SK-N-SH (cell line): ENCODE measurements around the gene NIPAL3.
A peak's percentile ranks its signal among the peaks of the same experiment; 100 is the strongest.

Source experiments
- CHD2 ChIP-seq: fragments of 150-350 bp; IDR thresholded peaks from 2 replicates; pipeline ENCODE4 v1.6.1; 2018; ENCODE audit warnings: low read length; ENCODE audit not compliant: partially characterized antibody
- EZH2phosphoT487 ChIP-seq: fragments of 200-600 bp; sonication (generic); IDR thresholded peaks from 2 replicates; pipeline ENCODE4 v1.6.1; 2017; ENCODE audit warnings: low read depth, mixed run types, mild to moderate bottlenecking, antibody characterized with exemption, moderate library complexity, borderline replicate concordance
- FOXM1 ChIP-seq: IDR thresholded peaks from 2 replicates; pipeline ENCODE4 v1.4.0; 2012; ENCODE audit warnings: low read depth, mild to moderate bottlenecking
- POLR2AphosphoS5 ChIP-seq: IDR thresholded peaks from 2 replicates; pipeline ENCODE4 v1.6.1; 2012; ENCODE audit warnings: low read depth, low read length
- SIN3A ChIP-seq: IDR thresholded peaks from 2 replicates; pipeline ENCODE4 v1.6.1; 2012; ENCODE audit warnings: low read depth, mild to moderate bottlenecking, low read length, moderate library complexity, borderline replicate concordance
- TAF1 ChIP-seq: IDR thresholded peaks from 2 replicates; pipeline ENCODE4 v1.6.1; 2012; ENCODE audit warnings: low read depth, mild to moderate bottlenecking, low read length, moderate library complexity, borderline replicate concordance
- TEAD4 ChIP-seq: IDR thresholded peaks from 2 replicates; pipeline ENCODE4 v1.4.0; 2012; ENCODE audit warnings: mild to moderate bottlenecking, borderline replicate concordance; ENCODE audit not compliant: insufficient read depth
- ZBTB33 ChIP-seq: IDR thresholded peaks from 2 replicates; pipeline ENCODE4 v1.4.0; 2012; ENCODE audit warnings: low read depth, borderline replicate concordance
- TF ChIP-seq, protein P1 (sequence below): fragments of 200-600 bp; sonication (generic); IDR thresholded peaks from 2 replicates; pipeline ENCODE4 v1.6.1; 2017; ENCODE audit warnings: antibody characterized with exemption, mild to moderate bottlenecking, moderate library complexity

GRCh38 chr1:24415334-24415909 lies at the start of gene NIPAL3:
- TF ChIP-seq, protein P1, sequence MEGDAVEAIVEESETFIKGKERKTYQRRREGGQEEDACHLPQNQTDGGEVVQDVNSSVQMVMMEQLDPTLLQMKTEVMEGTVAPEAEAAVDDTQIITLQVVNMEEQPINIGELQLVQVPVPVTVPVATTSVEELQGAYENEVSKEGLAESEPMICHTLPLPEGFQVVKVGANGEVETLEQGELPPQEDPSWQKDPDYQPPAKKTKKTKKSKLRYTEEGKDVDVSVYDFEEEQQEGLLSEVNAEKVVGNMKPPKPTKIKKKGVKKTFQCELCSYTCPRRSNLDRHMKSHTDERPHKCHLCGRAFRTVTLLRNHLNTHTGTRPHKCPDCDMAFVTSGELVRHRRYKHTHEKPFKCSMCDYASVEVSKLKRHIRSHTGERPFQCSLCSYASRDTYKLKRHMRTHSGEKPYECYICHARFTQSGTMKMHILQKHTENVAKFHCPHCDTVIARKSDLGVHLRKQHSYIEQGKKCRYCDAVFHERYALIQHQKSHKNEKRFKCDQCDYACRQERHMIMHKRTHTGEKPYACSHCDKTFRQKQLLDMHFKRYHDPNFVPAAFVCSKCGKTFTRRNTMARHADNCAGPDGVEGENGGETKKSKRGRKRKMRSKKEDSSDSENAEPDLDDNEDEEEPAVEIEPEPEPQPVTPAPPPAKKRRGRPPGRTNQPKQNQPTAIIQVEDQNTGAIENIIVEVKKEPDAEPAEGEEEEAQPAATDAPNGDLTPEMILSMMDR: peak; percentile 66
- TF ChIP-seq EZH2phosphoT487: no peak
- TF ChIP-seq POLR2AphosphoS5: peak; percentile 32; the same call in 1 of the 2 replicates
- TF ChIP-seq ZBTB33: no peak
- no peak for TF ChIP-seq SIN3A
- TF ChIP-seq TAF1: no peak
- TF ChIP-seq FOXM1: no peak
- peak; percentile 89 for TF ChIP-seq CHD2
- no peak for TF ChIP-seq TEAD4
